Jurkat, Clone E6-1 (cell line): ENCODE data around the gene GNAO1.

Experiments
- DNase-seq: peaks from one replicate; pipeline ENCODE4 v3.0.0-alpha.2; 2011; ENCODE audit warnings: low read depth, low spot score
- H3K4me3 ChIP-seq: 2 replicates; pipeline ENCODE4 v1.5.1; 2011; ENCODE audit warnings: mild to moderate bottlenecking, low read length, control low read depth, moderate library complexity

GNAO1 gene

GRCh38 chr16:56300891-56301850 is 109.9 kb downstream of the GNAO1 start:
- no peak overlapping the region for H3K4me3 ChIP-seq

DNA sequence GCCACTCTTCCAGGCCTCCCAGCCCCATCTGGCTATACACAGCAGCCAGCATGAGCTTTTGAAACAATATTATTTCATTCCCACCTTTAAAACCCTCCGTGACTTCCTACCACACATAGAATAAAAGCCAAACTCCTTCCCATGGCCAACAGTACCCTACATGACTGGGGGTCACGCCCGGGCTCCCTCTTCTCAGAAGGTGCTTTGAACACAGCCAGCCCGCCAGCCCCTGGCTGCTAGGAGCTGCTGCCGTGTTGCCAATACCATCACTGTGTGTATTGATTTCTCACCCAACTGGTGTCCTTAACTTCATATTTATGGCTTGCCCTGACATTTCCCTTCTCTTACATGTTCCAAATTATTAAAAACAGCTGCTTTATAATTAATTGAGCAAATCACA is 111.2 kb downstream of the GNAO1 start:
- DNase-seq: no peak
- no peak overlapping the region for H3K4me3 ChIP-seq

More at GRCh38 chr16:56300891-56301850, 109.9 kb downstream of the GNAO1 start:
- DNase-seq: peak; percentile 19

DNA sequence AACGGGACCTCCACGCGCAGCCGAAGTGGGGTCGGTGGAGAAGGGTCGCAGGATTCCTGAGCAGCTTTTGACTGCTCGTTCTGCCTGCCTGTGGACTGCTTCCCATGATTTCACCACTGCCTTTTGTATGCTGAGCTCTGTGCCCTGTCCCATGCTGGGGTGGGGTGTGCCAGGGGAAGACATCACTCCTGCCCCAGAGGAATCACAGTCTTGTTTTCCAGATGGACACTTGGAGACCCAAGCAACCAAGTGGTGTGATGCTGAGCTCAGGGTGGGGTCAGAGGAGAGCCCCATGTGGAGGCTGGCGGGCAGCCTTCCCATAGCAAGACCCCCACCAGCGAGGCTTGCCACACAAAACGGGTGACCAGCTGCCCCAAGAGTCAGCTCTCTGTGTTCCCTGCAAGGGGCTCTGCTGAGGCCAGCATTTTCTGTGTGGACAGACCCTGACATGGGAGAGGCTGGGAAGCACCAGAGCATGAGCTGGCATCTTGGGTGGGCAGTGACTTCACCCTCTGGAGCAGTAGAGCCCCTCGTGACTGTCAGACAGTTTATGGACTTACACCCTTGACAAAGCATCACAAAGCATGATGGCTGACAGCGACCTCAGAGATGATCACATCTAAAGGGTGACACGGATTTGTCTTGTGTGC is 111.9 kb downstream of the GNAO1 start:
- no peak for DNase-seq
- no peak overlapping the region for H3K4me3 ChIP-seq

DNA sequence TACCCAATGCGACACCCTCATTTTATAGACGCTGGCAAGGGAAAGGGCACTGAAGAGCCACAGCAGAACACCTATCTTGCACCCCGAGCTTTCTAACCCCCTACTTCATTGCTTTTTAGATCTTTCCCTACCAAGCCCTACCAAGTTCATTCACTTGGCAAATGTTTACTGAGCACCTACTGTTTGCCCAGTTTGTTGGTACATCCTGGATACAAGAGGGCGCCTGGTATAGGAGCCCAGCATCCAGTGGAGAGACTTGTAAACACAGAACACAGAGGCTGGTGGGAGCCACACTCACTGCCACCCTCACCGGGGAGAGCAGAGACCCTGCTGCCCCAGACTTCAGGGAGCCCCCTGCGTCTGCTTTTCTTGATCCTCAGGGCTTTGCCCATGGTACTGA is 112.6 kb downstream of the GNAO1 start:
- DNase-seq: no peak

DNA sequence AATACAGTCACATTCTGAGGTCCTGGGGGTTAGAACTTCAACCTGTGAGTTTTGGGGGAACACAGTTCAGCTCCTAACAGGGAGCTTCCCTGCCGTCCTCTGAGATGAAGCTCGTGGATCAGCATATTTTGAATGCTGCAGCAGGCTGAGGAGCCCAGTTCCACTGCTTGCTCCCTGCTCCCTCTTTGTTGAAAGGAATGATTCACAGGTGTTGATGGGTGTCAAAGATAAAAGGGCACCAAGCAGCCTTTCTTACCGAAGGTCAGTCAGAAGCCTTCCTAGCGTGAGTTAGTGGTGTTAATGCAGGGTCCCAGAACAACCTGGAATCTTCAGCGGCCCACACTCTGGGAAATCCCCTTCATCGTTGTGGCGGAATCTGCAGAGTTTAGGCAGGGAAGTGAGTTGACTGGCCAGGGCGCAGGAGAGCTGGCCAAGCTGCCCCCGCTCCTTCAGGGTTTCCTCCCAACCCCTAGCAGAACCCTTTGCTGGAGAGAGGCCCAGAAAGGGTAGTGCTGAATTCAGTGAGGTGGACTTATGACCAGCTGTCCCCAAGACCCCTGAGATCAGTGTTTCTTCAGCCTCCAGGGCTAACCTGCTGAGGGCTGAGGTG is 114.8 kb downstream of the GNAO1 start:
- DNase-seq: no peak
- H3K4me3 ChIP-seq: no peak overlapping the region

More for the DNA sequence above, 112.6 kb downstream of the GNAO1 start:
- no peak overlapping the region for H3K4me3 ChIP-seq

- no peak overlapping the region for H3K4me3 ChIP-seq
- DNase-seq: no peak
These were observed 115.6 kb downstream of the GNAO1 start for GRCh38 chr16:56306690-56307533.

- no peak for DNase-seq
- no peak overlapping the region for H3K4me3 ChIP-seq
These were observed 116.2 kb downstream of the GNAO1 start for GRCh38 chr16:56307534-56307873.

- no peak overlapping the region for H3K4me3 ChIP-seq
- DNase-seq: no peak
These were observed 117.7 kb downstream of the GNAO1 start for GRCh38 chr16:56309008-56309407.

- H3K4me3 ChIP-seq: no peak overlapping the region
- DNase-seq: no peak
These were observed 119.4 kb downstream of the GNAO1 start for GRCh38 chr16:56310690-56311089.

- DNase-seq: peak; percentile 5
- H3K4me3 ChIP-seq: no peak overlapping the region
These were observed 120.1 kb downstream of the GNAO1 start for GRCh38 chr16:56311208-56312027.

DNA sequence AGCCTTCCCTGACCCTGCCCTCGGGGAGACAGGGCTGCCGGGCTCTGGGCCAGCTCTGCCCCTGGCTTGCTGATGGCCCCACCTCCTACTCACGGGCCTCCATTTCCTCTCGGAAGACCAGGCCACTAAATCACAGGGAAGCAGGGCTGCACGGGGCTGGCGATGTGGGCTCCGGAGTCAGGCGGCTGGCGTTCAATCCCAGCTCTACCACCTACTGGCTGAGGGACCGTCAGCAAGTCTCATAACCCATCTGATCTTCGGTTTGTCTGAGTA is 120.7 kb downstream of the GNAO1 start:
- DNase-seq: no peak
- no peak overlapping the region for H3K4me3 ChIP-seq

DNA sequence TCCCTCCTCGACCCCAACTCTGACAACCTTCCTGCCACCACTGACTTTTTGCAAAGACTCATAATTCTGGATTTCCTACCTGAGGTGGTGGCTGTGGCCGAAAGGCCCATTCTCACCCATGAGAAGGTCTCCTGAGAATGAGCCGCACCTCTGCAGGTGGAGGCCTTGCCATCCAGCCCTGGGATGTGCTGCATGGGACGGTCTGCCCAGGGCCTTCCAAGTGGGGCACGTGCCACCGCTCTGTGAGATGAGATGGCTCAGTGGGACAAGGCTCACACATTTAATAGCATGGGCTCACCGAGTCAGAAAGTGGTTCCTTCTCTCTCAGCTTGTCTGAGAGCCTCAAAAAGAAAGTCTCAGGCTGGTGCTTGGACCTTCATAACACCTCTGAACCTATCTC is 121.3 kb downstream of the GNAO1 start:
- no peak for DNase-seq
- no peak overlapping the region for H3K4me3 ChIP-seq

DNA sequence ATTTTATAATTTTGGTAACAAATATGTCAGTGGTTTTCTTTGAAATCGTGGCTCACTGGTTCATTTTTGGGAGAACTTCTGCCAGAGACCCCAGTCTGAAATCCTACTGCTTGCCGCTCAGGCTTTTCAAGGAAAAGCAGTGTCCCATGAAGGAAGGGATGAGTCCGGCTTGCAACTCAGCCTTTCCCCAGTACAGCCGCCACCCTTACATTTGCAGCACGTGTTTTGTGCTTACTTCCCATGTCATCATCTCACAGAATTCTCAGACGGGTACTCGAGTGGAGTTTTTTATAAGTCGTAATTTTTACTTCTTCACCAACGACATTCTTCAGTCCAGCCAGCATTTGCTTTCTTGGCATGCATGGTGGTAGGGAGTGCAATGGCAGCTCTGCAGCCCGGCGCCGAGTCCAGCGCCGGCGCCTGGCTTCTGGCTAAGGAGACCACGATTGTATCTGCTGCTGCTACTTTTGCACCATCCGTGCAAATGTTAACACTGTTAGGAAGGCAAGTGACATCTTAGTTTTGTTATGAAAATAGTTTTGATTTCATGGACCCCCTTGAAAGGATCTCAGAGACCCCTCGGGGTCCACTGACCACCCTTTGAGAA is 123.1 kb downstream of the GNAO1 start:
- H3K4me3 ChIP-seq: no peak overlapping the region
- no peak for DNase-seq

DNA sequence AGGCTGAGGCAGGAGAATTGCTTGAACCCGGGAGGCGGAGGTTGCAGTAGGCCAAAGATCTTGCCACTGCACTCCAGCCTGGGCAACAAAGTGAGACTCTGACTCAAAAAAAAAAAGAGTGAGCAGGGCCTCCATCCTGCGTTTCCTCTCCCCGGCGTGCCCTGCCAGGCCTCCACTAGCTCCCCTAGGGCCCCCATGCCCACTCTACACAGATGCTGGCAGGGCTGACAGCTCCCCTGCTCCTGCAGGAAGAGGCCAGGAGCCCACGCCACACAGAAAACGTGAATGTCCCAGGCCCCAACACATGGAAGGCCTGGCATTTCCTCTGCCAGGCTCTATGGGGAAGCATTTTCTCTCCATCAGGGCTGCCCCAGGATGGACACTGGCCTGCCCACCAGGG is 124.7 kb downstream of the GNAO1 start:
- DNase-seq: no peak
- no peak overlapping the region for H3K4me3 ChIP-seq

- H3K4me3 ChIP-seq: no peak overlapping the region
- DNase-seq: no peak
These were observed 125.3 kb downstream of the GNAO1 start for GRCh38 chr16:56316545-56316944.

DNA sequence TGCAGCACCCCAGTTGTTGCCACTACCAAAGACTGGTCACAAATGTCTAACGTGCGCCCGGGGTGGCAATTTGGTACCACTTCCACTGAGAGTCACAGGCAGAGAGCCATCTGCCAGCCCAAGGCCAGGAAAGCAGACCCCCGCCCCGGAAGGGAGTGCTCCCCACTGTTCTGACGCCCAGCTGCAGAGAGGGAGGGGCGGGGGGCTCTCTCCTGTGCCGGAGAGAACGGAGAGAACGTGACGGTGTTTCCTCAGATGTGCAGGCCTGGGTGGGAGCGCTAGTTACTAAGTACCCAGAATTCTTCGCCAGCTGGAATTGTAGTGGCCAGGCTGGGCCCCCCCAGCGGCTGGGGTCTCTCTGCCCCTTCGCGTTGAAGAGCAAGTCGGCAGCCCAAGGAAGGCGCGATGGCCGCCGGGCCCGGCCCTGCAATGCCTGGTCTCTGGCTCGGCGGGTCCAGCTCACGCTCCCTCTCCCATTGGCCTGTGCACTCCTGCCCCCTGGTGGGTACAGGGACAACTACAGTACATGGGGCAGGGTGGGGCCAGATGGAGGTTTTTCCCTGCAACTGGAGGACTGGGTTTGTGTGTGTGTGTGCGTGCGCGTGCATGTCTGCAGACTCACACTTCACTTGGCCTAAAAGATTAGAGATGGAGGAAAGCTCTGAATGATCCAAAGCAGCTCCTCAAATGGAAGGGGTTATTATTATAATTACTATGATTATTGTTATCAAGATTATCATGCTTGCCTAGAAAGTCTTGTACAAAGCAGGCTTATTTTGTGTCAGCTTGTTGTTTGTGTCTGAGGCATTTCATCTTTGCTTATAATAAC is 126.9 kb downstream of the GNAO1 start:
- peak; percentile 39 for DNase-seq

DNA sequence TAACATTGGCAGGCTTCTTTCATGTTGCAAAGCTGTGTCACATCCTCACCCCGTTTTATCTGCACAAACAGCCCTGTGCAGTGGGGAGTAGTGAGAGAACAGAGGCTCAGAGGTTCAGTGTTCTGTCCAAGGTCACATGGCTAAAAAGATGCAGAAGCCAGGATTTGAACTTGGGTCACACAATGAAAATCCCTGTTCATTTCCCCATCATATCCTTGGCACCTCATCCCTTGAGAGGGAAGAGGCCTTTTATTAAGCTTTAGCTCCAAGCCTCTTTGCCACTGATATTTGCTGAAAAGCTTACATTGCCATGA is 127.5 kb downstream of the GNAO1 start:
- no peak overlapping the region for H3K4me3 ChIP-seq
- no peak for DNase-seq

More for the DNA sequence above, 126.9 kb downstream of the GNAO1 start:
- no peak overlapping the region for H3K4me3 ChIP-seq

DNA sequence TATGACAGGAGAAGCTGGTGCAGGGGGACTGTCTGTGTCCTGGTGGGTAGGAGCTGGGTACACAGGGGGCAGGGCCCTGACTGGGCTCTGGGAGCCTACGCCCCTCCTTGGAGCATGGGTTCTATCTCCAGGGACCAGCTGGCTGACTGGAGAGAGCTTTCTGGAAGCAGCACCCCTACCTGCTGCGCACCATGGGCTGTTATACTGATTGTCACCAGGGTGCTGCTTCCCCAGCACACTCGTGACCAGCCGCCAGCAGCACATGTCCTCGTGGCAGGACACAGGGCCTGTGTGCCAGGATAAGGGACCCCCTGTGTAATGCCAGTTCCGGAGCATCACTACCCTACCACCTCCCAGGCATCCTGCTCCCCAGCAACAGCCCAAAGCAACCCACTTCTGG is 128.1 kb downstream of the GNAO1 start:
- no peak for DNase-seq
- H3K4me3 ChIP-seq: no peak overlapping the region
